ENCODE results near the gene CACNG3. TPM values are rescaled to one million over a fixed set of nuclear protein-coding genes. Genes with fewer than 3 reads are reported as not detected.

The CACNG3 gene
- total RNA-seq, 6 experiments from 2014 or later = not detected

GRCh38 chr16:24396350-24397271 is 140.5 kb downstream of the CACNG3 start:
- H3K4me3 ChIP-seq = no peak overlapping the region
- DNase-seq (no peak), ATAC-seq (no peak)
- H3K27me3 ChIP-seq = no peaks in the 10 kb centered on the region
- intact Hi-C loops (cut with DNase I) = no loop called here
- TF ChIP-seq POLR2A (IDR thresholded peaks at IDR 0.05) (no peak), CTCF (IDR thresholded peaks at IDR 0.05) (no peak)
- WGBS (ENCODE audit: insufficient coverage, low coverage, low lambda C conversion rate, missing lambda C conversion rate) = 43% methylated on average over 5 of the region's 6 CpGs
- H3K4me1 ChIP-seq = no peaks in the 10 kb centered on the region
- H3K36me3 ChIP-seq = no peaks in the 10 kb centered on the region
- H3K27ac ChIP-seq = no peak overlapping the region
- H3K9me3 ChIP-seq = no peaks in the 10 kb centered on the region

GRCh38 chr16:24409045-24409444 is 152.9 kb downstream of the CACNG3 start:
- Histone ChIP-seq H3K27ac (no peak overlapping the region), H3K9me3 (no peaks in the 10 kb centered on the region), H3K27me3 (no peaks in the 10 kb centered on the region), H3K36me3 (no peaks in the 10 kb centered on the region), H3K4me3 (no peak overlapping the region), H3K4me1 (no peaks in the 10 kb centered on the region)
- TF ChIP-seq CTCF (IDR thresholded peaks at IDR 0.05) (peak in 2 of 4 donors; percentile 17 to 24), POLR2A (IDR thresholded peaks at IDR 0.05) (no peak)
- DNase-seq (no peak), ATAC-seq (peak in 1 of 4 donors; percentile 38)
- 43% methylated on average over 1 of the region's 4 CpGs for WGBS (ENCODE audit: insufficient coverage, low coverage, low lambda C conversion rate, missing lambda C conversion rate)
- intact Hi-C loops (cut with DNase I) = no loop called here

Small RNA genes within 50 kb of the gene (small RNA-seq; reads per million reads assigned to genes)
- gene RF00408 (0 reads per million in 2 experiments), gene RNU7-24P (0 reads per million in 2 experiments)

All from right lobe of liver (tissue), 6 donors.